ENCODE measurements around the gene SLC22A23.

SLC22A23 gene

GRCh38 chr6:3293271-3294155 lies 163.3 kb downstream of the SLC22A23 start:
- DNase-seq = no peak

DNA sequence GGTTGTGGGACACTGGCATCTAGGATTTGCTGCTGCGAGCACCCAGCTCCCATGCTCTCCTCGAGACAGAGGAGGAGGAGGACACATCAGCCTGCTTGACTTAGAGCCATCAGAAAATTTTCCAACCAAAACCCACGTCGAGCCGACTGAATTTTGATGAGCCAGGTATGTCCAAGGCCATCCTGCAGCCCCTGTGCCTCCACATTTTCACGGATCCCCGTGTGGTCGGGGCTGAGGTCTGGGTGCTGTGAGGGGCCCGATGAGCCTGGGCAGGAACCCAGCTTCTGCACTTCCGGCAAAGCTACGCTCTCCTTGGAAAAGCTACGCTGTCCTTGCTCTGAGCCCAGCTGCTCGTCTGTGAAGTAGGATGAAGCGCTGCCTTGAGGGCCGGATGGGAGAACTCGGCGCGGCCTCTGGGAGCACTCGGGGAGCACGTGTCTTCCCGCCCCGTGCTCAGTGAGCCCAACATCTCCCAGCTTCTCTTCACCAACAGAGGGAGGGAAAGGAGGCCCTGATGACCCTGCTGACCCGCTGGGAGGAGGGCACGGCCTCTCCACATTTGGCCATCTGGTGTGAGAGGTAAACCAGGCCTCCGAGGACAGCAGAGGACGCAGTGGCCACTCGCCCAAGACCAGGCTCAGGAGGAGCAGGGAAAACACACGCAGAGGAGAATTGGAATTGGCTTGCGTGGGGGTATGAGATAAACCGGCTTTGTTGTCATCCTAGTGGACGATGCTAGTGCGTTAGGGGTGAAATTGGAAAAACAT lies 164.2 kb downstream of the SLC22A23 start:
- no peak for DNase-seq

DNA sequence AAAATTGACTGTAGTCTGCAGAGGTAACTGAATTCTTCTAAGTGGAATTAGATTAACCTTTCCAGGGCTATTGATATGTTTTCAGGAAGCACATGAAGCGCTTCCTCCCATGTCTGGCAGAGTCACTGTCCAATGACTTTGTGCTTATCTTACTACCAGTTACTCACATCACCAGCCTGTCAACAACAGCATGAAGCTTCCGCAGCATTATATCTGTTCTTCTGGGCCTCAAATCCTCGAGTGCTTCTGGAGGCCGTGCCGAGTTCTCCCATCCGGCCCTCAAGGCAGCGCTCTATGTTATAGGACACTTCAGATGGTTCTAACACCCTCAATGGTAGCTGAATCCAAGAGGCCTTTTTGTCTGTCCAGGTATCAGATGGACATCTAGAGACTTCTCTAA lies 164.9 kb downstream of the SLC22A23 start:
- no peak for DNase-seq

DNA sequence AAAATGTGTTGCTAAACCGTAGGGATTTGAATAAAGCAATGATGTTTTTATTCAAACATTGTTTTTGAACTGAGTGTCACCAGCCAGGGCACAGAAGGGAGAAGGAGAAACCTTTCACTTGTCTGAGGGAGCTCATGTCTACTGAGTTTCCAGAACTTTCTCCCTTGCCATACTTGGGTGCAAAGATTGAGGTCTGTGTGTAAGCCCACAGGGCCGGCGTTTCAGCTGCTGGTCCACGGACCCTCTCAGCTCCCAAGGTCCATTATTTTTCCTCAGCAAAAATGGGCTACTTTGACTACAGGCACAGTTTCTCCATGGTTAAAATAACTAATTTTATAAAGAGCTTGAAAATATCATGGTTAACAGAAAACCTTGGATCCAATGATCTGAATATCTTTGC lies 165.5 kb downstream of the SLC22A23 start:
- no peak for DNase-seq

- DNase-seq = no peak
Observed at GRCh38 chr6:3290931-3291211, 166.0 kb downstream of the SLC22A23 start.

DNA sequence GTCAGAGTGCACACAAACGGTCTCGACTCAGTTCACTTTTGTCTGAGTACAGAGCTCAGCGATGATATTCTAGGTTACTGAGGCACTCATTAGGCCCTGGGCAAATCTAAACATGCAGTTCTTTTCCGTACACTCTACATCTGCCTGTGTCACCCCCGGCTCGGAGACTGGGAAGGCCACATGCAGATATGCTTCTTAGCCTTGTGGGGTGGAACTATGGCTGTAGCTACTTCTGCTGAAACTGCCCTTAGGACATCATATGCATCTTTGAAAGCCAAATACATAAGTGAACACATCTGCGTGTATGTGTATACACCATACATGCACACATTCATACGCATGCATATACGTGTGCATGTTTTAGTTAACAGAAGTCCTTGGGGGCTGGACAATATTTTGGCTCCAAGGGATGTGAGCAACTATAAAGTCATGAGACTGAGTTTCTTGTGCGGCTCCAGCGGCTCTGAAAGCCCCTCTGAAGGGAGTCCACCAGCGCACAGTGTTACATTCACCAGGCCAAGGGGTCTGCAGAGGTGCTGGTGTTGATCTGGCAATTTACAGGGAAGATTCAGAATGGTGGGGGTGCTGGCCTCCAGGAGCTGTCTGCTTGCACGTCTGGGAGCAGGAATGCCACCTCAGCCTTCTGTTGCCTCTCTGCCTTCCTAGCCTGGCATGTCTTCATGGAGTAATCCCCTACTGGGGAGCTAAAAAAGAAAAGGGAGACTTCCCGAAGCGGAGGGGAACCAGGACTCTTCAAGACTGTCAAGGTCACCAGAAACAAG lies 166.5 kb downstream of the SLC22A23 start:
- no peak for DNase-seq

- no peak for DNase-seq
Observed at GRCh38 chr6:3289664-3290055, 167.2 kb downstream of the SLC22A23 start.

- DNase-seq = no peak
Observed at GRCh38 chr6:3288711-3289663, 167.9 kb downstream of the SLC22A23 start.

DNA sequence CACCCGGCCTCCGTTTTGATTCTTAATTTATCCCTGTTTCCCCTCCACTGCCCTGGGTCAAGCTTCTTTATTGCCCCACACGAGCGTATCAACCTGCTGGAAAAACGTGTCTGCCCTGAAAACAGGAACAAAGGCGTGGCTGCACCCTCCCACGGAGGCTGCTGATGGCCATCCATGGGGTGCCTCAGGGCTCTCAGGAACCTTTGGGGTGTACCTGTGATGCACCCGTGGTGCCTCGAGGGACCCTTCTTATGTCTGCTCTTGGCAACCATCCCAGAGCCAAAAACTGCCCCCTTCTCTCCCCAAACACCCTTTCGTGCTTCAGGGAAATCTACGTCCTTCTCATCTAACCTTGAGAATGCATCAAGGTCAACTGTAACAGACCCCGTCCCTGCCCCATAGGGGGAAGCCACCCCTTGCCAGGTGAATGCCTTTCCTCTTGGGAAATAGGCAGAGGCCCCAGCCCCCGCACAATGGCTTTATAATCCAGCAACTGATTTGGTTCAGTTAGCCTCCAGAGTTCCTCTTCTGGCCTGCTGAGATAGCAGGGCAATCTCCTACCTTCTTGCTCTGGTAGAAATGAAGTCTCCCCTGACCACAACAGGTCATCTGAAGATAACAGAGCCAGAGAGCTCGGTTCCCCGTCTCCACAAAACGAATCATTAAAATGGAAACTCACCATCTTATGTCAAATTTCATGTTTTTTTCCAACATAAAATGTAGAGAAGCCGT lies 168.7 kb downstream of the SLC22A23 start:
- no peak for DNase-seq

DNA sequence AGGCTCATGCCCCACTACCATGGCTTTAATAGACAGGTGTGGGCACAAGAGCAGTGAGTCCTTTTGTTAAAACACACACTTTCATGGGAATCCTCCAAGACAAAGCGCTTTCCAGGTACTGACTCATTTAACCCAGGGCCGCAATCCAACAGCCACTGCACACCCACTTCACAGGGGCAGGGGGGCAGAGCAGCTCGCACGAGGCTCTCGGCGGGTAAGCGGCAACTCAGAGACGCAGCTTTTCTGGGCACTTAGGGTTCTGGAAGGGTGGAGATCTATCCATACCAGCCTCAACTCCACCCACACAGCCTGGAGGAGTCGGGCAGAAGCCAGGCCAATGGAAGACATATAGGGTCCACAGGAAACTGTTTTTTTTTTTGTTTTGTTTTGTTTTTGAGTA lies 169.5 kb downstream of the SLC22A23 start:
- no peak for DNase-seq

DNA sequence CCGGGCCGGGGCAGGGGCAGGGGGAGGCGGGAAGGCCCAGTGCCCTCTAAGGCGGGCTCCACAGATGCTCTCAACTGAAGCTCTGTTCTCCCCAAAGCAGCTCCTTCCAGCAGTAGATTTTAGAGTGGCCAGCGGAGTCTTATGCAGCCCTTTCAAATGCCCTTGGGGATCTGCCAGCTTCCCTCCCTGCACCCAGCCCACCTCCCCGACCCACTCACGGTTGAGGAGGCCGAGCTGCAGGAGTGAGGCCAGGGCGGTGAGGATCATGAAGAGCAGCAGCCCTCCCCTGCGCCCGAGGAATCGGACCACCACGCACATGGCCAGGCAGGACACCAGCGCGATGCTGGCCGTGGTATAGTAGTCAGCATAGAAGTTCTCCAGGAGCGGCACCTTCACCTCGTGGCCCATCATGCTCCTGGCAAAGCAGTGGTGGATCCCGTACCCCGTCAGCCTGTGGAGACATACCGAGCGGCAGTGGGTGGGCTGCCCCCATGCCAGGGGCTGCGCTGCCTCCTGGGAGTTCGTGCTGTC lies 170.1 kb downstream of the SLC22A23 start:
- no peak for DNase-seq

- DNase-seq = no peak
Observed at GRCh38 chr6:3285732-3286131, 171.1 kb downstream of the SLC22A23 start.

GRCh38 chr6:3285049-3285639 lies 171.7 kb downstream of the SLC22A23 start:
- DNase-seq = no peak

- no peak for DNase-seq
Observed at GRCh38 chr6:3284436-3284876, 172.4 kb downstream of the SLC22A23 start.

DNA sequence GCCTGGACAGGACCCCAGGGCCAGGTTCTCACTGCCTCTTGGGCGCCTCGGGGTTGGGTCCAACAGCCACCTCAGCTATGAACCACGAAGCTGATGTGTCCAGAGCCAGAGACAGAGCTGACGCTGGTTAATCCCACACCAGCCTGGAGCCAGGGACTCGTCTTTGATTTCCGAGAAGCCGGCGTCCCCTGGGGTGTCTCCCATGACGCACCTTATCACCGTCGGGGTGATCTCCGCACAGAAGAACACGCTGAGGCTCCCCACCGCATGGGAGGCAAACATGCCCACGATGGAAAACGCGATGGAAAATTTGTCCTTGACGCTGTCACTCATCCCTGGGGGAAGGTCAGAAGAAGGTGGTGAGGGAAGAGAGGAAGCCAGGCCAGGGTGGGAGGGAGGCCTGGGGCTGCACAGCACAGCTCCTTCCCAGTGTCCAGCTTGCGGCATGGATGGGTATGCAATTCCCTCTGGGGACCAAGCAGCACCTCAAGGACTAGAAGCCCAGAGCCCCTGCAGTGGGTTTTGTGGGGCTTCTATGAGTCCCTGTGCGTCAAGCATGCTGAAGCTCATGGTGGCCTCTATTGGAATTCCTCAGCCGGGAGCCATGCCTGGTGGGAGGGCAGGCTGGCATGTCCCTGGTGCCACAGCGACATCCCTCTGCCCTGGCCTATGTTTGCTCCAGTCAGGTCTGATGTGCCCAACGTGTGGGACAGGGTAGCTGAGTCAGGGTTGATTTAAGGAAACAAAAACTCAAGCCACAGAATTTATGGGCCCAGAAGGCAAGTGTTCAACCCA lies 173.0 kb downstream of the SLC22A23 start:
- no peak for DNase-seq

DNA sequence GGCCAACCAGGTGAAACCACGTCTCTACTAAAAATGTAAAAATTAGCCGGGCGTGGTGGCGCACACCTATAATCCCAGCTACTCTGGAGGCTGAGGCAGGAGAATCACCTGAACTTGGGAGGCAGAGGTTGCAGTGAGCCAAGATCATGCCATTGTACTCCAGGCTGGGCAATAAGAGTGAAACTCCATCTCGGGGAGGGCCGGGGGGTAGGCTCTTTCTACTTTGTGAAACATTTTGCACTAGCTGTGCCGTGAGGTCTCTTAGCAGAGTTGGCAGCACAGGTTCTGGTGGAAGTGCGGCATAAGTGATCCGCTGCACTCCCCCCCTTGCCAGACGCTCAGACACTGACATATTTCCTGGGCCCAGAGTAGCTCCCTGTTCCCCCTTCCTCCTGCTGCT lies 173.6 kb downstream of the SLC22A23 start:
- DNase-seq = no peak

DNA sequence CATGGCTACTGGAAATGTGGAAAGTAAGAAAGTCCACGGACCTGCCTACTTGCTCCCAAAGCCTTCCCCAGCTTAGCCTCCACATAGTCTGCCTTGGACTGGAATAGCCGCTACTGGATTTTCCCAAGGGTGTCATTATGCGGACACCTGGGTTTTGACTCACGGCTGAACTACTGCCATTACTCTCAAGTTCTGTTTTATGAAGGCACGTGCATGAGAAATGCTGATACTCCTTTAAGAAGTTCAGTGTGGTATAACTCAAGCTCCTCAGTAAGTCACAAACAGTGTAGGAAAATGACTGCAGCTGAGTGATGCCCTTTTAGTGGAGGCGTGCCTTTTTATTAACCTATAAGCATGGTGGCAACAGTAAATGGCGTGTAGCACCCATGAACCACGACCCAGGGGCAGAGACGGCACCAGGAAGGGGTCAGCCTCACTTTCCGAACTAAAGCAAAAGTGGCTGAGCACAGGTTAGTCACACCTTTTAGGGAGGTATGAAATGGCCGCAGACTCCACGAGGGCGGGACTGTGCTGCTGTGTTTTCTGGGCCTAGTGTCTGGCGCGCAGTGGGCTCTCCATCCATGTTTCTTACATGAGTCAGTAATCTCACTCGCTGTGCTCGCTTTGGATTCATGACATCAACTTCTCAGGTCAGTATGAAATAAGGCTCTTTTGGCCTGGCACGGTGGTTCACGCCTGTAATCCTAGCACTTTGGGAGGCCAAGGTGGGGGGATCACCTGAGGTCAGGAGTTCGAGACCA lies 174.2 kb downstream of the SLC22A23 start:
- no peak for DNase-seq

DNA sequence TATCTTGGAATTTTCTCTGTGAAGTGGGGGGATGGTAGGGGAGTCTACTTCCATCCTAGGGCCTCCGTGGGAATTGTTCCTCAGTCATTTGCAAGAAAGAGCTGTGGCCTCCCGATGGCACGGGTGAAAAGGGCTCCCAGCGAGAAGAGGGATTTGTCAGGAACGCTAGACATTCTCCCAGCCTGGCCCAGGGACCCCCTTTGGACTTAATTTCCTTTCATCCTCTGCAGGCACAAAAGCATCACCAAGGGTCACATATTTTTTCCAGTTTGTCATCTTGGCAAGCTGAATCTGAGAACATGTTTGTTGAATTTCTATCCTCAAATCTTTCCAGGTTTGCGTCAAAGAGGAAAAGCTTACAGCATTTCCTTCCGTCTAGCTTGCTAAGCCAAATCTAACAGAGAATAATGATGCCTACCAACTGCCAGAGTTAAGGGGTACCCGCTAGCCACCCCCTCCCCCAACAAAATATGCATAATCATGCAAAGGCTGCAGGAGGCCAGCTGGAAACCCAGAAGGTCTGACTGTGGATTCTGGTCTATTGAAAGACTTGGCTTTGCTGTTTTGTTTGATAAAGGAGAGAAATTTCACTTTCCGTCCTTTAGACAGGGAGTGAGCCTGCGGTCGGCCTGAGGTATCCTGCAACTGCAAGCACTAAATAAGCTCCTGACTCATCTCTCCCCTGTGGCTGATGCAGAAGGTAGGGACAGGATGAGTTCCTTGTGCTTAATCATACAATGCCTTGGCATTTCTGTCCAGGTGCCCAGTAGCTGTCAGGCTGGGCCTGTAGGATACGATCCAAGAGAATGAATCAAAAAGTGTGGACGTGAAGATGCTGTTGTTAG lies 175.0 kb downstream of the SLC22A23 start:
- no peak for DNase-seq
